ENCODE measurements around the gene SLC38A4. TPM values are rescaled to one million over a fixed set of nuclear protein-coding genes. Genes with fewer than 3 reads are reported as not detected.
"Not testable (repeated sequence)": the region's sequence is repeated elsewhere in the genome, so short reads cannot be mapped to it uniquely, and the experiment has no call there.

The SLC38A4 gene
- total and polyA plus RNA-seq, 4 experiments from 2014 or later = not detected

DNA sequence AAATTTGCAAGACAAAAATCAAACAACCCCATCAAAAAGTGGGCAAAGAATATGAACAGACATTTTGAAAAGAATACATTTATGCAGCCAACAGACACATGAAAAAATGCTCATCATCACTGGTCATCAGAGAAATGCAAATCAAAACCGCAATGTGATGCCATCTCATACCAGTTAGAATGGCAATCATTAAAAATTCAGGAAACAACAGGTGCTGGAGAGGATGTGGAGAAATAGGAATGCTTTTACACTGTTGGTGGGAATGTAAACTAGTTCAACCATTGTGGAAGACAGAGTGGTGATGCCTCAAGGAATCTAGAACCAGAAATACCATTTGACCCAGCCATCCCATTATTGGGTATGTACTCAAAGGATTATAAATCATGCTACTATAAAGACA lies 83.5 kb downstream of the SLC38A4 start:
- intact Hi-C loops (cut with micrococcal nuclease); H3K27ac ChIP-seq (ENCODE audit: low read depth, low read length); H3K4me3 Mint-ChIP-seq; H3K36me3 ChIP-seq (ENCODE audit: insufficient read depth, low read length); H3K36me3 Mint-ChIP-seq; H3K4me1 ChIP-seq (ENCODE audit: insufficient read depth, low read length); H3K4me1 Mint-ChIP-seq; POLR2A ChIA-PET (ENCODE audit: partially characterized antibody); H3K9me3 ChIP-seq (ENCODE audit: control insufficient read depth in 1 of 2, low read length in 2 of 2); H3K27me3 ChIP-seq (ENCODE audit: insufficient read depth, low read length); H3K27ac Mint-ChIP-seq; CTCF ChIA-PET (ENCODE audit: partially characterized antibody); H3K4me3 ChIP-seq (ENCODE audit: low read length in 2 of 2); DNase-seq: not testable (repeated sequence)
- H3K27me3 Mint-ChIP-seq = peaks cover 0 to 22% of the 10 kb centered on the region in 2 donors
- H3K9me3 Mint-ChIP-seq = peaks cover 0 to 76% (median 42%) of the 10 kb centered on the region in 8 donors

- Mint-ChIP-seq H3K4me3 (no peak overlapping the region), H3K4me1 (peaks cover 0 to 4% (median 2%) of the 10 kb centered on the region in 4 donors), H3K9me3 (peaks cover 0 to 2% (median 0%) of the 10 kb centered on the region in 8 donors), H3K27ac (no peak overlapping the region), H3K27me3 (peaks cover 3 to 5% of the 10 kb centered on the region in 2 donors), H3K36me3 (no peaks in the 10 kb centered on the region)
- ChIA-PET POLR2A (ENCODE audit: partially characterized antibody) (no interaction called here), CTCF (ENCODE audit: partially characterized antibody) (no interaction called here)
- H3K4me3 ChIP-seq (ENCODE audit: low read length in 2 of 2) = no peak overlapping the region
- no peak for DNase-seq
- no peaks in the 10 kb centered on the region for H3K4me1 ChIP-seq (ENCODE audit: insufficient read depth, low read length)
- no peaks in the 10 kb centered on the region for H3K36me3 ChIP-seq (ENCODE audit: insufficient read depth, low read length)
- intact Hi-C loops (cut with micrococcal nuclease) = no loop called here
- H3K27me3 ChIP-seq (ENCODE audit: insufficient read depth, low read length) = no peaks in the 10 kb centered on the region
- H3K9me3 ChIP-seq (ENCODE audit: control insufficient read depth in 1 of 2, low read length in 2 of 2) = no peaks in the 10 kb centered on the region
- no peak overlapping the region for H3K27ac ChIP-seq (ENCODE audit: low read depth, low read length)
Measured at GRCh38 chr12:46725332-46725731, 100.5 kb downstream of the SLC38A4 start.

- Histone ChIP-seq H3K27me3 (ENCODE audit: insufficient read depth, low read length) (no peaks in the 10 kb centered on the region), H3K36me3 (ENCODE audit: insufficient read depth, low read length) (no peaks in the 10 kb centered on the region), H3K4me1 (ENCODE audit: insufficient read depth, low read length) (no peaks in the 10 kb centered on the region), H3K9me3 (ENCODE audit: control insufficient read depth in 1 of 2, low read length in 2 of 2) (no peaks in the 10 kb centered on the region), H3K4me3 (ENCODE audit: low read length in 2 of 2) (no peak overlapping the region), H3K27ac (ENCODE audit: low read depth, low read length) (no peak overlapping the region)
- intact Hi-C loops (cut with micrococcal nuclease) = no loop called here
- Mint-ChIP-seq H3K27me3 (peaks cover 5 to 6% of the 10 kb centered on the region in 2 donors), H3K27ac (no peak overlapping the region), H3K4me3 (no peak overlapping the region), H3K36me3 (peaks cover 0 to 4% of the 10 kb centered on the region in 2 donors), H3K4me1 (peaks cover 0 to 4% (median 2%) of the 10 kb centered on the region in 4 donors), H3K9me3 (peaks cover 0 to 3% (median 0%) of the 10 kb centered on the region in 8 donors)
- POLR2A ChIA-PET (ENCODE audit: partially characterized antibody) = no interaction called here
- no peak for DNase-seq
- CTCF ChIA-PET (ENCODE audit: partially characterized antibody) = interaction anchor here (0.6 kb wide), 1 partner anchor 298 kb away, joined by 3 read pairs; no protein-coding TSS in a partner anchor
Measured at GRCh38 chr12:46723629-46724419, 102.0 kb downstream of the SLC38A4 start.

GRCh38 chr12:46722394-46723185 lies 103.2 kb downstream of the SLC38A4 start:
- Histone ChIP-seq H3K4me3 (ENCODE audit: low read length in 2 of 2) (no peak overlapping the region), H3K27ac (ENCODE audit: low read depth, low read length) (no peak overlapping the region), H3K27me3 (ENCODE audit: insufficient read depth, low read length) (no peaks in the 10 kb centered on the region), H3K36me3 (ENCODE audit: insufficient read depth, low read length) (no peaks in the 10 kb centered on the region), H3K4me1 (ENCODE audit: insufficient read depth, low read length) (no peaks in the 10 kb centered on the region), H3K9me3 (ENCODE audit: control insufficient read depth in 1 of 2, low read length in 2 of 2) (no peaks in the 10 kb centered on the region)
- ChIA-PET CTCF (ENCODE audit: partially characterized antibody) (no interaction called here), POLR2A (ENCODE audit: partially characterized antibody) (no interaction called here)
- Mint-ChIP-seq H3K4me3 (no peak overlapping the region), H3K27ac (no peak overlapping the region), H3K27me3 (peaks cover 5 to 6% of the 10 kb centered on the region in 2 donors), H3K9me3 (peaks cover 0 to 3% (median 0%) of the 10 kb centered on the region in 8 donors), H3K4me1 (peaks cover 0 to 4% (median 2%) of the 10 kb centered on the region in 4 donors), H3K36me3 (peaks cover 0 to 4% of the 10 kb centered on the region in 2 donors)
- DNase-seq = no peak
- intact Hi-C loops (cut with micrococcal nuclease) = no loop called here

DNA sequence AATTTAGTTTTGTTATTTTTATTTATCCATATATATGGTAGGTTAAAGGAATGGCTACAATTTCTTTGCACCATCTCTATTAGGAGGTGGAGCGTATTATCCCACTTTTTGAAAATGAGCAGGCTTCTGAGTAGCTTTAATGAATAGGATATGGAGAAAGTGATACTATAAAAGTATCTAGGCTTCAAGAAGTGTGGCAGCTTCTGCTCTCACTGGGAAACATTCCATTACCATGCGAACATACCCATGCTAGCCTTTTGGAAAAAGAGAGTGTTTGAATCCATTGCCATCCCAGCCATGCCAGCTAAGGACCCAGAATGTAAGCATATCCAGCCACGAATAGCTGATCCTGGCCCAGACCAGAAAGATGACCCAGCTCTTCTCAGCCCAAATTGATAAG lies 107.3 kb downstream of the SLC38A4 start:
- intact Hi-C loops (cut with micrococcal nuclease) = no loop called here
- Histone ChIP-seq H3K27ac (ENCODE audit: low read depth, low read length) (no peak overlapping the region), H3K4me3 (ENCODE audit: low read length in 2 of 2) (no peak overlapping the region), H3K9me3 (ENCODE audit: control insufficient read depth in 1 of 2, low read length in 2 of 2) (no peaks in the 10 kb centered on the region), H3K36me3 (ENCODE audit: insufficient read depth, low read length) (no peaks in the 10 kb centered on the region), H3K4me1 (ENCODE audit: insufficient read depth, low read length) (no peaks in the 10 kb centered on the region), H3K27me3 (ENCODE audit: insufficient read depth, low read length) (no peaks in the 10 kb centered on the region)
- H3K4me1 Mint-ChIP-seq = no peaks in the 10 kb centered on the region
- H3K9me3 Mint-ChIP-seq = peaks cover 0 to 7% (median 3%) of the 10 kb centered on the region in 8 donors
- H3K27ac Mint-ChIP-seq = no peak overlapping the region
- ChIA-PET POLR2A (ENCODE audit: partially characterized antibody) (no interaction called here), CTCF (ENCODE audit: partially characterized antibody) (no interaction called here)
- peaks cover 0 to 10% of the 10 kb centered on the region in 2 donors for H3K36me3 Mint-ChIP-seq
- no peak for DNase-seq
- no peak overlapping the region for H3K4me3 Mint-ChIP-seq
- peaks cover 5 to 6% of the 10 kb centered on the region in 2 donors for H3K27me3 Mint-ChIP-seq

DNA sequence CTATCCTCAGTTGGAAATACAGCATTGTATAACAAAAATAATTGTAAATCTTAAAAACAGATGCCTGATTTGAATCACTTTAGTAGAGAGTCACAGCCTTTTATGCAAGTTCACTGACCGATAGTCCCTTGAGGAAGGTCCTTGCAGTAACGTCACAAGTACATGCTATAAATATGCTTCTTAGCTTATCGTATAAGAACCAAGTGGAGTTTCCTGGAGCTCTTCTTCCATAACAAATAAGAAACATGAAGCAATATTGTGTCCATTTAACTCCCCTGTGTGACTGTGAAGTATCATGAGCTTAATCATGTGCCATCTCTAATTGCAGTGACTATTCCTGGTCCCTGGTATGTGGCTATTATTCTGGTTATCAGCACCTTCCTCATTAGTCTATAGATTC lies 107.9 kb downstream of the SLC38A4 start:
- Mint-ChIP-seq H3K27me3 (peaks cover 5 to 6% of the 10 kb centered on the region in 2 donors), H3K4me3 (no peak overlapping the region), H3K27ac (no peak overlapping the region), H3K9me3 (peaks cover 0 to 7% (median 3%) of the 10 kb centered on the region in 8 donors), H3K36me3 (peaks cover 0 to 10% of the 10 kb centered on the region in 2 donors), H3K4me1 (no peaks in the 10 kb centered on the region)
- Histone ChIP-seq H3K27me3 (ENCODE audit: insufficient read depth, low read length) (no peaks in the 10 kb centered on the region), H3K4me1 (ENCODE audit: insufficient read depth, low read length) (no peaks in the 10 kb centered on the region), H3K36me3 (ENCODE audit: insufficient read depth, low read length) (no peaks in the 10 kb centered on the region), H3K4me3 (ENCODE audit: low read length in 2 of 2) (no peak overlapping the region), H3K27ac (ENCODE audit: low read depth, low read length) (no peak overlapping the region), H3K9me3 (ENCODE audit: control insufficient read depth in 1 of 2, low read length in 2 of 2) (no peaks in the 10 kb centered on the region)
- intact Hi-C loops (cut with micrococcal nuclease) = no loop called here
- POLR2A ChIA-PET (ENCODE audit: partially characterized antibody) = no interaction called here
- CTCF ChIA-PET (ENCODE audit: partially characterized antibody) = no interaction called here
- DNase-seq = no peak

DNA sequence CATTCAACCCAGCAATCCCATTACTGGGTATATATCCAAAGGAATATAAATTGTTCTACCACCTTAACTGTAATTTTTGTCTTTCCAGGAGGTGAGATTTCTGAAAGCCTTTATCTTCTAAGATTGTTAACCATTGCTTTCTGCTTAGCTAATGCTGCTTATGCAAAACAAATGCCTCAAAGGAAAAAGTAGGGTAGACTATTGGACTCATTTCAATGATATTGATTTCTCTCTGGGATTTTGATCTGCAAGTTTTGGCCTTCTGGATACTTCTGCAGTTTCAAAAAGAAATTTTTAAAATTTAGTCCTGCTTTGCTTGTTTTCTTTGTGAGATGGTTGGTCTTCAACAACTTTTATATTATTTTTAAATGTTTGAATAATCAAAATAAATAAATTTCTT lies 108.6 kb downstream of the SLC38A4 start:
- Histone ChIP-seq H3K4me1 (ENCODE audit: insufficient read depth, low read length) (no peaks in the 10 kb centered on the region), H3K36me3 (ENCODE audit: insufficient read depth, low read length) (no peaks in the 10 kb centered on the region), H3K4me3 (ENCODE audit: low read length in 2 of 2) (no peak overlapping the region), H3K27me3 (ENCODE audit: insufficient read depth, low read length) (no peaks in the 10 kb centered on the region), H3K9me3 (ENCODE audit: control insufficient read depth in 1 of 2, low read length in 2 of 2) (no peaks in the 10 kb centered on the region), H3K27ac (ENCODE audit: low read depth, low read length) (no peak overlapping the region)
- peaks cover 0 to 7% (median 3%) of the 10 kb centered on the region in 8 donors for H3K9me3 Mint-ChIP-seq
- CTCF ChIA-PET (ENCODE audit: partially characterized antibody) = no interaction called here
- no peak for DNase-seq
- intact Hi-C loops (cut with micrococcal nuclease) = no loop called here
- H3K4me3 Mint-ChIP-seq = no peak overlapping the region
- peaks cover 5 to 6% of the 10 kb centered on the region in 2 donors for H3K27me3 Mint-ChIP-seq
- POLR2A ChIA-PET (ENCODE audit: partially characterized antibody) = no interaction called here
- peaks cover 0 to 10% of the 10 kb centered on the region in 2 donors for H3K36me3 Mint-ChIP-seq
- no peaks in the 10 kb centered on the region for H3K4me1 Mint-ChIP-seq
- H3K27ac Mint-ChIP-seq = no peak overlapping the region
